Parathyroid adenoma (tissue), 2 donors: Measurements from ENCODE around the gene MED20.
"Not testable (repeated sequence)": the region's sequence is repeated elsewhere in the genome, so short reads cannot be mapped to it uniquely, and the experiment has no call there.

Source experiments
- H2AFZ ChIP-seq: fragments of 300-600 bp; sonication (generic); one replicate; pipeline ENCODE4 v1.7.0; 2017; ENCODE audit warnings: antibody characterized with exemption, mild to moderate bottlenecking
- H3K27ac ChIP-seq: fragments of 300-600 bp; sonication (generic); one replicate; pipeline ENCODE4 v1.7.0; 2017
- H3K27me3 ChIP-seq: fragments of 300-600 bp; sonication (generic); one replicate; pipeline ENCODE4 v1.7.0; 2017; ENCODE audit warnings: low read length; ENCODE audit not compliant: control insufficient read depth, insufficient read depth
- H3K36me3 ChIP-seq: fragments of 300-600 bp; sonication (generic); one replicate; pipeline ENCODE4 v1.7.0; 2017; ENCODE audit warnings: low read length; ENCODE audit not compliant: control insufficient read depth, insufficient read depth
- H3K4me1 ChIP-seq: fragments of 300-600 bp; sonication (generic); one replicate; pipeline ENCODE4 v1.7.0; 2017; ENCODE audit warnings: control low read depth
- H3K4me2 ChIP-seq: fragments of 300-600 bp; sonication (generic); one replicate; pipeline ENCODE4 v1.7.0; 2017; ENCODE audit warnings: low read length
- H3K4me3 ChIP-seq: fragments of 300-600 bp; sonication (generic); one replicate; pipeline ENCODE4 v1.7.0; 2017; ENCODE audit warnings: low read depth, low read length
- H3K79me2 ChIP-seq: fragments of 300-600 bp; sonication (generic); one replicate; pipeline ENCODE4 v1.7.0; 2017; ENCODE audit warnings: control low read depth
- H3K9ac ChIP-seq: fragments of 300-600 bp; sonication (generic); one replicate; pipeline ENCODE4 v1.7.0; 2017; ENCODE audit warnings: mild to moderate bottlenecking
- H3K9me3 ChIP-seq: fragments of 300-600 bp; sonication (generic); one replicate; pipeline ENCODE4 v1.7.0; 2017; ENCODE audit warnings: low read length; ENCODE audit not compliant: control insufficient read depth
- CTCF ChIP-seq: fragments of 300-600 bp; sonication (generic); IDR thresholded peaks from one replicate; pipeline ENCODE4 v1.7.0; 2017; ENCODE audit warnings: antibody characterized with exemption, mild to moderate bottlenecking
- donor health status: primary hyperparathyroidism.

Gene MED20

GRCh38 chr6:41947581-41948220, 26.8 kb upstream of the MED20 start:
- H3K4me3 ChIP-seq, result no peak overlapping the region
- H3K9ac ChIP-seq, result no peak overlapping the region
- H3K27ac ChIP-seq, result no peak overlapping the region

GRCh38 chr6:41943456-41943855, 22.5 kb upstream of the MED20 start:
- Histone ChIP-seq H2AFZ (no peak overlapping the region), H3K27ac (no peak overlapping the region)

More at GRCh38 chr6:41947581-41948220, 26.8 kb upstream of the MED20 start:
- Histone ChIP-seq H3K36me3 (no peaks in the 10 kb centered on the region), H3K4me1 (no peaks in the 10 kb centered on the region), H2AFZ (no peak overlapping the region), H3K4me2 (no peak overlapping the region), H3K27me3 (no peaks in the 10 kb centered on the region), H3K79me2 (no peaks in the 10 kb centered on the region), H3K9me3 (no peaks in the 10 kb centered on the region)
- no peak for TF ChIP-seq CTCF

GRCh38 chr6:41942882-41943281, 21.9 kb upstream of the MED20 start:
- H3K27ac ChIP-seq, H3K27me3 ChIP-seq, H3K9me3 ChIP-seq, H3K4me3 ChIP-seq, H3K79me2 ChIP-seq, H2AFZ ChIP-seq, H3K4me2 ChIP-seq, H3K9ac ChIP-seq, H3K4me1 ChIP-seq, H3K36me3 ChIP-seq: not testable (repeated sequence)

More at GRCh38 chr6:41943456-41943855, 22.5 kb upstream of the MED20 start:
- H3K79me2 ChIP-seq, result no peaks in the 10 kb centered on the region
- no peaks in the 10 kb centered on the region for H3K27me3 ChIP-seq
- peaks cover 5% of the 10 kb centered on the region for H3K4me1 ChIP-seq
- no peaks in the 10 kb centered on the region for H3K36me3 ChIP-seq
- H3K9me3 ChIP-seq, result no peaks in the 10 kb centered on the region
- no peak for TF ChIP-seq CTCF
- no peak overlapping the region for H3K4me2 ChIP-seq
- H3K4me3 ChIP-seq, result no peak overlapping the region
- no peak overlapping the region for H3K9ac ChIP-seq

GRCh38 chr6:41942067-41942851, 21.3 kb upstream of the MED20 start:
- H3K4me3 ChIP-seq, result peak overlapping the region; percentile 65
- peak overlapping the region; percentile 86 for H2AFZ ChIP-seq
- no peaks in the 10 kb centered on the region for H3K79me2 ChIP-seq
- peak overlapping the region; percentile 51 for H3K9ac ChIP-seq
- no peaks in the 10 kb centered on the region for H3K9me3 ChIP-seq
- no peaks in the 10 kb centered on the region for H3K27me3 ChIP-seq
- peak overlapping the region; percentile 81 for H3K27ac ChIP-seq
- no peaks in the 10 kb centered on the region for H3K36me3 ChIP-seq
- H3K4me1 ChIP-seq, result peaks cover 5% of the 10 kb centered on the region
- H3K4me2 ChIP-seq, result peak overlapping the region; percentile 83
- no peak for TF ChIP-seq CTCF

- H3K4me1 ChIP-seq, result peaks cover 5% of the 10 kb centered on the region
- no peaks in the 10 kb centered on the region for H3K79me2 ChIP-seq
- peak within 1 kb of the TSS; percentile 72 for H3K4me3 ChIP-seq
- no peak for TF ChIP-seq CTCF
- peak within 1 kb of the TSS; percentile 51 for H3K9ac ChIP-seq
- H3K9me3 ChIP-seq, result no peaks in the 10 kb centered on the region
- peak within 1 kb of the TSS; percentile 87 for H3K4me2 ChIP-seq
- H2AFZ ChIP-seq, result peak within 1 kb of the TSS; percentile 86
- peak within 1 kb of the TSS; percentile 81 for H3K27ac ChIP-seq
- no peaks in the 10 kb centered on the region for H3K36me3 ChIP-seq
- no peaks in the 10 kb centered on the region for H3K27me3 ChIP-seq
These were observed 20.5 kb upstream of the MED20 start, which contains the start of gene CCND3 for GRCh38 chr6:41941280-41942066. Gene CCND3 (minus strand): TSS chr6:41941808. CDS start chr6:41941649, 159 bp downstream.
